ENCODE data around the gene TMEM164. TPM values are rescaled to one million over a fixed set of nuclear protein-coding genes. Genes with fewer than 3 reads are reported as not detected.
A peak's percentile ranks its signal among the peaks of the same experiment; 100 is the strongest.

TMEM164 gene
- total RNA-seq, 1 donor from 2014 or later, result 8.4 TPM

DNA sequence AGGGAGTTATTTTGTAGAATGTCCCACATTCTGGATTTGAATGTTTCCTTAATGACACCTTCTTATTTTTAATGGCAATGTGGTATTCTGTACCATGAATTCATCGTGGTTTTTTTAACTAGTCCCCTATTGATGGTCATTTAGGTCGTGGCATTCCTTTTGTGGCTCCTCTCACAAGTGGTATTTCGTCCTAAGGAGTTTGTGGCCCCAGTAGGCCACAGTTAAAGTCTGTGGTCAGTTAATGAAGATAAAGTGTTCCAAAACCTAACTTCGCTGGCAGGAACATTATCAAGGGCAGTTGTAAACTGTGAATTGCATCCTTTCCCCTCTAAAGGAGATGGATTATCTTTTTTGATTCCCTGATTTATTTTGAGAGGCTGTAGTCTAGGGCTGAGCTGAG lies 133.2 kb downstream of the TMEM164 start:
- H3K4me3 ChIP-seq (ENCODE audit: low read depth, low read length), result no peak overlapping the region
- no peak for DNase-seq (ENCODE audit: low read depth)
- TF ChIP-seq, protein P1, sequence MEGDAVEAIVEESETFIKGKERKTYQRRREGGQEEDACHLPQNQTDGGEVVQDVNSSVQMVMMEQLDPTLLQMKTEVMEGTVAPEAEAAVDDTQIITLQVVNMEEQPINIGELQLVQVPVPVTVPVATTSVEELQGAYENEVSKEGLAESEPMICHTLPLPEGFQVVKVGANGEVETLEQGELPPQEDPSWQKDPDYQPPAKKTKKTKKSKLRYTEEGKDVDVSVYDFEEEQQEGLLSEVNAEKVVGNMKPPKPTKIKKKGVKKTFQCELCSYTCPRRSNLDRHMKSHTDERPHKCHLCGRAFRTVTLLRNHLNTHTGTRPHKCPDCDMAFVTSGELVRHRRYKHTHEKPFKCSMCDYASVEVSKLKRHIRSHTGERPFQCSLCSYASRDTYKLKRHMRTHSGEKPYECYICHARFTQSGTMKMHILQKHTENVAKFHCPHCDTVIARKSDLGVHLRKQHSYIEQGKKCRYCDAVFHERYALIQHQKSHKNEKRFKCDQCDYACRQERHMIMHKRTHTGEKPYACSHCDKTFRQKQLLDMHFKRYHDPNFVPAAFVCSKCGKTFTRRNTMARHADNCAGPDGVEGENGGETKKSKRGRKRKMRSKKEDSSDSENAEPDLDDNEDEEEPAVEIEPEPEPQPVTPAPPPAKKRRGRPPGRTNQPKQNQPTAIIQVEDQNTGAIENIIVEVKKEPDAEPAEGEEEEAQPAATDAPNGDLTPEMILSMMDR (conservative IDR thresholded peaks at IDR 0.05; ENCODE audit: low read depth, low read length), result no peak

DNA sequence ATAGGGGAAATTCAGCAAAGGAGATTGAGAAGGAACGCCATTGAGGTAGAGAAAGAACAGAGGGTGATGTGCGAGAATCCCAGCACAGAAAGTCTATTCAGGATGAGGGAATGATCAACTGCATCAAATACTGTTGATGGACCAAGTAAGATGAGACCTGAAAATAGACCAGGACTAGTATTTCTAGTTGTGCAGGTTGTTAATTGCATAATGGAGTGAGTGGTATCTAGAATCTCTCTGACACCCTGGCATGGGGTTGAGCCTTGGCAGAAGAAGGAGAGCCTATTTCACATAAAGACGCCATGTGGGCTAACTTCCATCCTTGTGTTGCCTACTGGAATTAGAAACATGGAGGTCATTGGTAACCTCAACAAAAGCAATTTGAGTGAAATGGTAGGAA lies 135.6 kb downstream of the TMEM164 start:
- TF ChIP-seq, protein P1 (conservative IDR thresholded peaks at IDR 0.05; ENCODE audit: low read depth, low read length), result no peak
- no peak for DNase-seq (ENCODE audit: low read depth)
- no peak overlapping the region for H3K4me3 ChIP-seq (ENCODE audit: low read depth, low read length)

DNA sequence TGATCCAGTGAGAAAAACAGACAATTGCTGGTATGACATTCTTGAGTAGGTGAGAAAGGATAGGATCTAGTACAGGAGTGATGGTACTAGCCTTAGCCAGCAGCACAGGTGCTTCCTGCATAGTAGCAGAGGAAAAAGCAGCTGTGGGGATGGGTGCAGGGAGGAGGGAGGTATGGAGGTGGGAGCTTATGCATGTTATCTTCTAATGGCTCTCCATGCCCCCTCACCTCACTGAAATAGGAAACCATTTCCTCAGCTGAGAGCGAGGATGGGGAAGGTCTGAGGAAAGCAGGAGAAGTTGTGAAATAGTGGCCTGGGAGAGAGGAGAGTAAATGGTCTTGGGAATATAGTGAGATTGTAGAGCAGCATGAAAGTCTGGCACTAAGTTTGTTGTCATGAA lies 136.3 kb downstream of the TMEM164 start:
- TF ChIP-seq, protein P1 (conservative IDR thresholded peaks at IDR 0.05; ENCODE audit: low read depth, low read length), result no peak
- H3K4me3 ChIP-seq (ENCODE audit: low read depth, low read length), result no peak overlapping the region
- no peak for DNase-seq (ENCODE audit: low read depth)

DNA sequence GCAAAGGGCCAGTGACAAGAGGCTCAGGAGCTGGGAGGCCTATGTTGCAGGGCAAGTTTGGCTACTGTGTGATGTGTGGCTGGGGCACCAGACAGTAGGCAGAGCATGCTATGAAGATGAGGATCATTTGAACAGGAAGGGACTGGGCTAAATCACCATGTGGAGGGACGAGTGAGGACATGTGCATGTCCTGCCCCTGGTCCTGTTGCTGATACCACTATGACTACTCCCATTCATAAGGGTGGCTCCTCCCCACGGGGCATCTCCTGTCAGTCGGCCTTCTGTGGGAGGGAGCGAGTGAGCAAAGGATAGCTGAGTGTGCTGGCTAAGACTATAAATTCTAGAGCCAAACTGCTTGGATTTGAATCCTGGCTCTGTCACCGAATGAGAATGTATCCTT lies 139.2 kb downstream of the TMEM164 start:
- DNase-seq (ENCODE audit: low read depth), result no peak
- H3K4me3 ChIP-seq (ENCODE audit: low read depth, low read length), result no peak overlapping the region
- TF ChIP-seq, protein P1 (conservative IDR thresholded peaks at IDR 0.05; ENCODE audit: low read depth, low read length), result no peak

DNA sequence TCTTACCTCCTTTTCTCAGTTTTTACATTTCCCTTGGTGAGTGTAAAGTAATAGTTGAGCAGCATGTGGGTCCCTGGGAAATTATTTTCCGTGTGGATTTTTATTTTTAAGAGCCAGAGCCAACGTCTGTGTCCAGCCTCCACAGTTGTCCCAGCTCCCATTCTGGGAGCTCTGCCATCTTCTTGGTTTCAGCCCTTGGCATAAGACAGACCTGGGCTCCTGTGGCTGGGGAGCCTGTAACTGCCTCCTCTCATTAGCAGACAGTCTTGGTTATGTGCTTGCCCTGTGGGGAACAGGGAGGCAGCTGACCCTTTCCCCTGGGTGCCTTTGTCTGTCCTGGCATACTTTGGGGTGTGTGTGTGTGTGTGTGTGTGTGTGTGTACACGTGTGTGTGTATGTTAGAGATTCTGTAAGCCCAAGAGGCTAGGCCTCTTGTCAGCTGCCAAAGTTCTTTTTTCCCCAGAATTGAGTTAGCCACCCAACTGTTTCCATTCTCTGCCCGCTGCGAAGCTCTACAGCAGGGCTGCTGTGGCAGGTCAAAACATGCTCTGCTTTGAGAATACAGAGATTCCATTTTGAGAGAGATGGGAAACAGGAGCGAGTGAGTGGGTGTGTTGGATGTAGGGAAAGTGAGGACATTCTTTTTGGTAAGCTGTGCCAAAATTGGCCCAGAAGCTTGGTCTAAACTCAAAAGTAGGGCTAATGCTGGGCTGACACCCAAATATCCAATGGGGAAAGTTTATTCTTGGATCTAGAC lies 140.7 kb downstream of the TMEM164 start:
- TF ChIP-seq, protein P1 (conservative IDR thresholded peaks at IDR 0.05; ENCODE audit: low read depth, low read length), result no peak
- no peak for DNase-seq (ENCODE audit: low read depth)
- H3K4me3 ChIP-seq (ENCODE audit: low read depth, low read length), result no peak overlapping the region

DNA sequence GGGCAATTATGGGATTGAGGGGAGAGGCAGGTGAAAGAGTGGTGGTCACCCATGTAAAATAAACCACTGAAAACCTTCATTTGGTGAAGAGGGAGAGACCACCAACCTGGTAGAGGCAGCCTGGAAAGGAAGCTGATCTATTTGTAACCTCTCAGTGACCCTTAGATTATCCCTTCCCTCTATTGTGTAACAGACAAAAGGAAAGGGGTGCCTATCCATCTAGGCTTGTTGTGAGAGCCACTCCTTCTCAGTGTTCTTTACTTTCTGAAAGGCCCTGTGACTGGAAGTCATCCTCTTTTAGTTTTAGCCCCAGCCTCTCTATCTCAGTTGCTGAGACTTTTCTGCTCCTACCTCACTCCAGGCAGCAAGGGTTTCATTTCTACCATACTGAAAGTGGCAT lies 142.4 kb downstream of the TMEM164 start:
- TF ChIP-seq, protein P1 (conservative IDR thresholded peaks at IDR 0.05; ENCODE audit: low read depth, low read length), result no peak
- no peak overlapping the region for H3K4me3 ChIP-seq (ENCODE audit: low read depth, low read length)
- DNase-seq (ENCODE audit: low read depth), result no peak

DNA sequence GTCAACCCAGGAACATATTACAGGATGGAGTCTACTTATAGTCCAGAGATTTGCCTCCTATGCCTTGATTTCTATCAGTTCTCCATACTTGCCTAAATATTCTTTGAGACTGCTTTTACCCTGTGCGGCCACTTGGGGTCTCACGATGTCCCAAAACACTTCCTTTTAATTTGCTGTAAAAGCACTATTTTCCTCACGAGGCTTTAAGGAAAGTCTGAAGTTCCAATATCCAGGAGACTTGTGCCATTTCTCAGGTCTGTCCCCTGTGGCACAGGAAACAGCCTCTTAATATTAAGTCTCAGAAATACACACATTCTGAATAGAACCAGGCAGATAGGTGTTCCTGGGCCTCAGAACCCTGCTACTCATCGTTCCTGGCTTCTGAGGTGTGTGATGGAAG lies 142.9 kb downstream of the TMEM164 start:
- TF ChIP-seq, protein P1 (conservative IDR thresholded peaks at IDR 0.05; ENCODE audit: low read depth, low read length), result peak; percentile 52
- DNase-seq (ENCODE audit: low read depth), result no peak

More for the DNA sequence above, 142.9 kb downstream of the TMEM164 start:
- H3K4me3 ChIP-seq (ENCODE audit: low read depth, low read length), result no peak overlapping the region
